Stimulated activated CD4-positive, alpha-beta T cell treated with anti-CD3 and anti-CD28 coated beads, TNF-alpha, amount 100 ng/mL, for 48 hours (primary cell): Measurements from ENCODE around the gene ARHGAP28.
"Not testable (repeated sequence)": the region's sequence is repeated elsewhere in the genome, so short reads cannot be mapped to it uniquely, and the experiment has no call there.

Source experiments
- DNase-seq, 3 donors: peaks; one replicate each; pipeline ENCODE4 v3.0.0-alpha.2; 2020; ENCODE audit warnings: low read depth in 3 of 3

ARHGAP28 gene

DNA sequence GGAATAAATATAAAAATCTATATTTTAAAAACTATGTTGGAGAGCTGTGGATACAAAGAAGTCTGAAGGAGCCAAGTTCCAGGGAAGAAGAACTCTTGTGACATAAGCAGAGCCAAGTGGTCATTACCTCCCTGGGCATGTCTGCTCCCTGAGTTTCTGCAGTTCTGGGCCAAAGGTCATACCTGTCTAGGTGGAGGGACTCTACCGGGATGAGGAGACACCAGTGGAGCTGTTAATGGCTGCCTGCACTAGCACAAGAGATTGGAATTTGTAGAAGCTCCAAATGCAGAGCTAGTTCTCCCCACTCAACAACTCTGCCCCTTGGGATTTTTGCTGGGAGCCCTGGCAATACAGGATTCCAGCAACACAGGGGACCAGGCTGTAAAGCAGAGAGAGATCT, 89.8 kb downstream of the ARHGAP28 start:
- DNase-seq = no peak

DNA sequence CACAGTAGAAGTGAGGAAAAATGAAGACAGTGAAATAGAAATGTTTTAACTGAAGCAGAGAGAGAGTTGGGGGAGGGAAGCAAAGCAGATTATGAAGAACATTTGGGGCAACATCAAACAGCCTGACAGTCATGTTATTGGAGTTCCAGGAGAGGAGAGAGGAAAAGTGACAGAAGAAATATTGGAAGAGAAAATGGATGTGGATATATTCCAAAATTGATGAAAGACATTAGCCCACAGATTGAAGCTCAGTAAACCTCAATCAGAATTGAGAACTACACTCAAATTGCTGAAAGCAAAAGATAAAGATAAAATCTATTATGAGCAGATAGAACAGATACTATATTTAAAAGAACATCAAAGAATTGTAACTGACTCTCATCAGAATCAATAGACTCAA, 90.8 kb downstream of the ARHGAP28 start:
- DNase-seq = no peak

DNA sequence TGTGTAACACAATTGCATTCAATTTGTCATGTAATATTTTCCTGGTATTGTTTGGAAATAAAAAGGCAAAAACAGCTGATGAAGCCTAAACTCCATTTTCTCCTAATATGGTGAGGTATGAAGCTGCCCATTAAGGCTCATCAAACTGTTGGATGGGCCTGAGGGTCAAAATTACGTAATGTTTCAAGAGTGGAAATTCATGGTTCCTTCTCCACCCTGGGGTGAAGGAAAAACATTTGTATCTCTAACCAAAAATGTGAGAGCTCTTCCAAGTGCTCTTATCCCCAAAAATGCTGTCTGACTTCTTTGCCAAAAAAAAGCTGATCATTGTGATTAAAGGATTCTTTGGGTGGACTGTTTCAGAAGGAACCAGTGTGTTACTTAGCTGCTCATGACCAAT, 91.8 kb downstream of the ARHGAP28 start:
- DNase-seq = no peak

DNA sequence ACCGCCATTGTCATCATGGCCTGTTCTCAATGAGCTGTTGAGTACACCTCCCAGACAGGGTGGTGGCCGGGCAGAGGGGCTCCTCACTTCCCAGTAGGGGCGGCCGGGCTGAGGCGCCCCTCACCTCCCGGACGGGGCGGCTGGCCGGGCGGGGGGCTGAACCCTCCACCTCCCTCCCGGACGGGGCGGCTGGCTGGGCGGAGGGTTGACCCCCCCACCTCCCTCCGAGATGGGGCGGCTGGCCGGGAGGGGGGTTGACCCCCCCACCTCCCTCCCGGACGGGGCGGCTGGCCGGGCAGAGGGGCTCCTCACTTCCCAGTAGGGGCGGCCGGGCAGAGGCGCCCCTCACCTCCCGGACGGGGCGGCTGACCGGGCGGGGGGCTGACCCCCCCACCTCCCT, 97.6 kb downstream of the ARHGAP28 start:
- DNase-seq = not testable (repeated sequence)

DNA sequence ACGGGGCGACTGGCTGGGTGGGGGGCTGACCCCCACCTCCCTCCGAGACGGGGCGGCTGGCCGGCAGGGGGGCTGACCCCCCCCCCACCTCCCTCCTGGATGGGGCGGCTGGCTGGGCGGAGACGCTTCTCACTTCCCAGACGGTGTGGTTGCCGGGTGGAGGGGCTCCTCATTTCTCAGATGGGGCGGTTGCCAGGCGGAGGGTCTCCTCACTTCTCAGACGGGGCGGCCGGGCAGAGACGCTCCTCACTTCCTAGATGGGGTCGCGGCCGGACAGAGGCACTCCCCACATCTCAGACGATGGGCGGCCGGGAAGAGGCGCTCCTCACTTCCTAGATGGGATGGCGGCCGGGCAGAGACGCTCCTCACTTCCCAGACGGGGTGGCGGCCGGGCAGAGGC, 98.0 kb downstream of the ARHGAP28 start:
- DNase-seq = not testable (repeated sequence)

DNA sequence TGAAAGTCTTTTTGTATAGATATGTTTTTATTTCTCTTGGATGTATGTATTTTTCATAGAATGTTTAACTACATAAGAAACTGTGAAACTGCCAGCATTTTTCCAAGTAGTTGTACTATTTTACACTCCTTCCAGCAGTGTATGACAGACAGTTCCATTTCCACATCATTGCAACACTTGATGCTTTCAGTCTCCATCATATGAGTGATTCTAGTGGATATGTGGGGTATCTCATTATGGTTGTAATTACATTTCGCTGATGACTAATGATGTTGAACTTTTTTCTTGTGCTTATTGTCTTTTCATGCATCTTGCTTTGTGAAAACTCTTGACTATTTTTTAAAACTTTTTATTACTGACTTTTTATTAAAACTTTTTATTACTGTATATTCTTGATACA, 101.4 kb downstream of the ARHGAP28 start:
- DNase-seq = no peak

DNA sequence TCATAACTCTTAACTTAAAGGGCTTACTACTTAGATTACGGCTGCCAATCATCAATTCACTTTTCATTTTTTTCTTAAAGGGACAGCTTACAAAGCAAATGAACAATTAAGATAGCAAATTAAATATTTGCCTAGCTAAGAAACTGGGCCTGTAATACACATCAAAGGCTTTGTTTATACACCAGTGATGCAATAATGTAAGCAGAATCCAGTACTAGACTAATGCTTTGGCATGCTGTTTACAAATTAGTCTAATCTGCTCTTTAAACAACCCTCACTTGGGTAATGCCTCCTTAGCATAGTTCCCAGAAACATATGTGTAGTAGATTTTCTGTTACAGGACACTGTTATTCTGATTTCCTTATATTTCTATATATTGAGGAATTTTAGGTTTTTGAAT, 105.8 kb downstream of the ARHGAP28 start:
- no peak for DNase-seq

DNA sequence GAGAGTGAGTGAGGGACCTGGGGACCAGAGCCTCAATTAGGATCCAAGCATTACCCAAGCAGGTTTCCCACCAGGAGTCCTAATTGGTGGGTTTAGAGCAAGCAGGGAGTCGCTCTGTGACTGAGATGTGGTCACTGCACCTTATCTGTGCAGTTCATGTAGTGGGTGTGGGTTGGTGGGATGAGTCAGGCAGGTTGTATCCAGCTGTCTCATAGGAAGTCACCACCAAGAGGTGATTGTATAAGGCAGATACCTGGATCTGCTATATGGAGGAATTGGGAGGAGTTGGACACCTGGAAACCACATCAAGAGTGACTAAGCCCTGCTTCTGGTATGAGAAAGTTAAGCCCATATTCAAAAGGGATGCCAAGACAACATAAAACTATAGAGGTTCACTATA, 106.8 kb downstream of the ARHGAP28 start:
- DNase-seq = no peak

DNA sequence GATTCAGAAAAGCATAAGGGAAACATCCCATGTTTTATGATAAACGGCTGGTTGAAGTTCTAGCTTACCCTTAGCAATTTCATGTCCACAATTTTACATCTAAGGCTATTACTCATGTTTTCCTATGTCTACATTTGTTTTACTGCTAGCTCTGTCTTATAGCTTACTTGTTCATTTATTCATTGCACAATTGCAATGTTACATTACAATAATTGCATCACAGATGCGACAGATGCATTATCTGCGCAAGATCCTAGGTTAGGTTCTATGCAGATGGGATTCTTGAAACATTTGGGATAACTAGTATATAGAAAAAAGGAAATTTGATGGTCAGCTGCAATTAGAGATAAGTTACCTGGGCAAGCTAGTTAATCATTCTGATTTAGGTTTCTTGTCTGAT, 108.4 kb downstream of the ARHGAP28 start:
- no peak for DNase-seq

DNA sequence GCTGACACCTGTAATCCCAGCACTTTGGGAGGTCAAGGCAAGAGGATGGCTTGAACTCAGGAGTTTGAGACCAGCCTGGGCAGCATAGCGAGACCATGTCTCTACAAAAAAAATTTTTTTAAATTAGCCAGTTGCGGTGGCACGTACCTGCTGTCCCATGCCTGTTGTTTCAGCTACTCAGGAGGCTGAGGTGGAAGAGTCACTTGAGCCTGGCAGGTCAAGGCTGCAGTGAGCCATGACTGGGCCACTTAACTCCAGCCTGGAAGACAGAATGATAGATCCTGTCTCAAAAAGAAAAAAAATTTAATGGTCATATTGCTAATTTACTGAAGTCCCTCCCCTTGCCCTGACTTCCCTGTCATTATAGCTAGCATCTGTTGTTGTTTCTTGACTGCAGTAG, 112.6 kb downstream of the ARHGAP28 start:
- no peak for DNase-seq

DNA sequence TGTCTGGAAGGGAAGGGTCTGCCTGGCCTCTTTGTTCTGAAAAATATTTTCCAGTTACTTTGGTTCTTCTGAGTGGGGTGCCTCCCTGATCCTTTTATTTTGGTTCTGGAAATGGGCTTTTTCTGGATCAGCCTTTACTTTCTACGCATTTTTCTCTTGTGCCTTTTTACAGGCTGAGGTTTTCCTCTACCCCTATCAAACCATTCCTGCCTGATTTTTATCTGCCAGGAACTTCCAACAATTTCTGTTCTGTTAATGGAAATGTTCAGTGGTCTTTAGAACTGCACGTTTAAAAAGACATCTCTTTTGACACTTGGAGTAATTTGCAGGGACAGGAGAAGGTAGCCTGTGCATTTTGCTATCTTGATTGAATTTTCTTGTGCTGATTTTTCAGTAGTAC, 113.8 kb downstream of the ARHGAP28 start:
- no peak for DNase-seq

DNA sequence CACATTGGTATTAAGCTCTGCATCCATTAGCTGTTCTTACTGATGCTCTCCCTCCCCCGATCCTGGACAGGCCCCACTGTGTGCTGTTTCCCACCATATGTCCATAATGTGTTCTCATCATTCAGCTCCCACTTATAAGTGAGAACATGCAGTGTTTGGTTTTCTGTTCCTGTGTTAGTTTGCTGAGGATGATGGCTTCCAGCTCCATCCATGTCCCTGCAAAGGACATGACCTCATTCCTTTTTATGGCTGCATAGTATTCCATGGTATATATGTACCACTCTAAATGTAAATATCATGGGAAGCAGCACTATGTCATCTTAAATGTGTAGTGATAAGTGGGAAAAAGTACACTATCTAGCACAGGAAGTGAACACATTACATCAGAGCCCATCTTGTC, 116.0 kb downstream of the ARHGAP28 start:
- DNase-seq = not testable (repeated sequence)

DNA sequence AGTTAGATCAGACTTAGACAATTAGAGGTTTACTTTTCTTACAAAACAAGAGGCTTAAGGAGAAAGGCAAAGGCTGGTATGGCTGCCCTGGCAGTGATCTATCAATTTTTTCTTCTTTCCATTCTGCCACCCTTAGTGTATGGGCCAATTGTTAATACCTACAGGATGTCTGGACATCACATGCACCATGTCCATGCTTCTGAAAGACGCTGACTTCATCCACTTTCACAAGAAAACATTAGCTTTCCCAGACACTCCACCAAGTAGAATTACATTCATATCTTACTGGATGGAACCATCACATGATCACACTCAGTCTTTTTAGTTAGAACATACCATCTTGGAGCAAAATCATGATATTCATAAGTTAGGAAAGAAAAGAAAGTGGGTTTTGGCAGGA, 120.9 kb downstream of the ARHGAP28 start:
- DNase-seq = no peak

DNA sequence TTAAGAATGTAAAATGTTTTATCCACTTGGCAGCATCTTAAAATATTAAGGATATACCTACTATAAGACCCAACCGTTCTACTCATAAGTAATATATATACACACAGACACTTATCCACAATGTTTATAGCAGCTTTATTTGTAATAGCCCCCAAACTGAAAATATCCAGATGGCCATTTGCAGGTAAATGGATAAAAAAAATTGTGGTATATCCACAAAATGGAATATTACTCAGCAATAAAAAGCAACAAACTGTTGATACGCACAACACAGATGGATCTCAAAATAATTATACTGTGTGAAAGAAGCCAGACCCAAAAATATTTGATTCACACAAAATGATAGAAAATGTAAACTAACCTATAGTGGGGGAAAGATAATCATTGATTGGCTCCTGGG, 122.0 kb downstream of the ARHGAP28 start:
- DNase-seq = no peak

DNA sequence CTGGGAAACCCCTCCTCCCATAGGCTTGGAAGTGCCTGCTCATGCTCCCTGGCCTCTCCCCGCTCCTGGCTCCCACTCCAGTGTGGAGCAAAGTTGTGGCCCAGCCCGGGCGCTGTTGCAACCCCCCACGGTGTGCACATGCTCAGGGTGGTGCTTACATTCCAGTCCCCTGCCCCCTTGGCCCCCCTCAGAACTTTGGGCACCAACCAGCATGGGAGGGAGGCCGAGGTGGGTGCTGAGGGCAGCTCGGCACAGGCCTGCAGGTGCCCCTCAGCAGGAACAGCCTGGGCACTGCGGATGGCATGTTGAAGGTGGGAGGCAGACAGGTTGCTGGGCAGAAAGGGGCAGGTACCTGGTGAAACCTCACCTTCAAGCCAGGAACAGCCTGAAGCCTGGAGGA, 125.3 kb downstream of the ARHGAP28 start:
- no peak for DNase-seq

DNA sequence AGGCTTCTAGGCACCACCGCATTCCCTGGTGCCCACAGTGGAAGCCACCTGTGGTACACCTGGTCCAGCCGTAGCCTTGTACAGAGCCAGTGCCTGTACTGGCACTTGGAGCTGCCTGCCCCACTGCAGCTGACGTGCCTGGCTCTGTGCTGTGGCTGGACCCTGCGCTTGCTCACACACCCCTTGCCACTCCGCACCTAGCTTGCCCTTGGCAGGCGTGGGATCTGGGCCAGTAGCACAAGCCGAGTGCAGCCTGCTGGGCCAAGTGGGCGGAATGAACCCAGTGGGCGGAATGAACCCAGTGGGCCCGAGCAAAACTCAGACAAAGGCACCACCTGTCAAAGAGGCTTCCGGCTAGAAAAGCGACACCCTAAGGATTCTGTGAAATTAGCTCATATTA, 126.3 kb downstream of the ARHGAP28 start:
- DNase-seq = no peak

DNA sequence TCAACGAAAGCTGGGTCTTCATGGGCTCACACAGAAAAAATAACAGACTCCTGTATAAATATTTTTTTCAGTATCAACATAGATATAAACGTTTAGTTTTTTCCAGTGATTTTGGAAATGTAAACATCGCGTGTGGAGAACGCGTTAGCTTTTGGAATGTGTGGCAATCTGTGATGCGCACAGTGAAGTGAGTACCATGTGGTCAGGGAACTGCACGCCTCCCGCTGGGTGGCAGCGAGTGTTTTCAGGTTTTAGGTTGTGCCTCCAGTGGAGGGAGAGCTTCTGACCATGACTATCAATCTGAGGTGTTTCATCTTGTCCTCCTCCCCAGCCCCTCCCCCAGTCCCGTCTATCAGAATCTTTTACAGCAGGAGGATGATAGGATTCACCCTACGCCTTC, 127.8 kb downstream of the ARHGAP28 start:
- DNase-seq = no peak

DNA sequence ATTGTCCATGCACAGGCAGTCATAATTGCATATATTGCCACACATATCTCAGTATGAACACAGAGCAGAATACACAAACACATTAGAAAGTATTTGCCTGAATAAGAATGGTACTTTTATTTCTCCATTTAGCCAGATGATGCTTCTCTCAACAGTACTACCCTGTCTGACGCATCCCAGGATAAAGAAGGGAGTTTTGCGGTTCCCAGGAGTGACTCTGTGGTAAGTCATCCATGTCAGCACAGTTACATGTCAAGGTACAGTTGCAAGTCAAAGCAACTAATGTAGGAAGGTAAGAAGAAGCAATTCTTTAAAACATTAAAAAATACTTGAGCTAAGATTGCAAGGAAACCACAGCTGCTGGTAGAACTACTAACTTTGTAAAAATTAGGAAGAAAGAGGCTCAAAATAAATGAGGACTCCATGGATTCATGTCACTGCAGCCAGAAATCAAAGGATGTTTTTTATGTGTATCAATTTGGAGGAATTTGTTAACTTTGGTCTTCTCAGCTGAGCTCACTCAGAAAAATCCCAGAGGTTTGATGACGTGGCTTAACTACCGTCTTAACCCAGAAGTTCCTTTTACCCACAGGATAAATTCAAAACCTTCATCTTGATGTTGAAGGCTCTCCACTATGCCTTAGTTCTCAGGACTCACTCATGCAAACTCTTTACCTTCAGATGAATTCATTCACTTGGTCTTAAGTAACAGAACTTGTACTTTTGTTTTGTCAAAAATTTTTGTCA, 130.3 kb downstream of the ARHGAP28 start:
- no peak for DNase-seq

DNA sequence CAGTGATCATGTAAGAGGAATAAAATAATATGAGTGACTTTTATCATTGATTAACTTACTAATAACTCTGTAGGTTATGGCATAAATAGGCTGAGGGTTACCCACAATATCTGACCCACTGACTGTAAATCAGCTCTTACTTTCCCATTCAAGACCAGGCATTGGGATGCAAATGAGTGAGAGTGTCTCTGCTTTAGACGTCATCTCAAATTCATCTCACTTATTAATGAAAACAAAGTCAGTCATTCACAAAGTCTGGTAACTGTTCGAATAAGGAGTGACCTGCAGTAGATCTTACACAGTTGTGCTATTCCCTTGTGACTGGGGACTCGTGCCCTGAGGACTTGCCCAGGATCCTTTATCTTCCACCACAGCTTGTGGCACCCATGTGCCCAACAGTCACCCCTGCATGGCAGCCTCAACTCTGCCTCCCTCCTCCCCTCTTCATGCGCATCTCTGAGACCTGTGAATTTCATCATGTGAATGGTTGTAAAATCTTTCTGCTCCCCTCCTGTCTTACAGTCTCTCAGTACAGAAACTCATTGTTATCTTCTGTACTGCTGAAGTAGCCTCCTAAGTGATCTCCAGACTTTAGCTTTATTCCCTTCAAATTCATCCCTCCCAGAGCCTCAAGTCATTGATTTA, 131.4 kb downstream of the ARHGAP28 start:
- no peak for DNase-seq

DNA sequence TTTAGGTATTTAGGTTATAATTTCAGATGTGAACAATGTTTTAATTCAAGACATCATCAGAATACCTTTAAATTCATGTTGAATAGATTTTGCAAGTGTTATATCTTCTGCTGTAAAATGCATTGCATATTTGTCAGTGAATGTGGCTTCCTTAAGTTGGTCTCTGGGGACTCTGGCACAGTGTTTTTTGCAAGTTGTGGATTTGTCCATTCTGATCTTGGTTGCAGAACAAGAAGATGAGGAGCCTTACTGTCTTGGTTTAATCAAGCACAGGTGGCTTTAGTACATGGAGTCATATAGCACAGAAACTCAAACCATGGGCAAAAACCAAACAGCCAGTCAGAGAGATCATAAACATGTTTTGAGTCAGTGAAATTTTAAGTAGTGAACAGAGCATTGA, 135.7 kb downstream of the ARHGAP28 start:
- no peak for DNase-seq

DNA sequence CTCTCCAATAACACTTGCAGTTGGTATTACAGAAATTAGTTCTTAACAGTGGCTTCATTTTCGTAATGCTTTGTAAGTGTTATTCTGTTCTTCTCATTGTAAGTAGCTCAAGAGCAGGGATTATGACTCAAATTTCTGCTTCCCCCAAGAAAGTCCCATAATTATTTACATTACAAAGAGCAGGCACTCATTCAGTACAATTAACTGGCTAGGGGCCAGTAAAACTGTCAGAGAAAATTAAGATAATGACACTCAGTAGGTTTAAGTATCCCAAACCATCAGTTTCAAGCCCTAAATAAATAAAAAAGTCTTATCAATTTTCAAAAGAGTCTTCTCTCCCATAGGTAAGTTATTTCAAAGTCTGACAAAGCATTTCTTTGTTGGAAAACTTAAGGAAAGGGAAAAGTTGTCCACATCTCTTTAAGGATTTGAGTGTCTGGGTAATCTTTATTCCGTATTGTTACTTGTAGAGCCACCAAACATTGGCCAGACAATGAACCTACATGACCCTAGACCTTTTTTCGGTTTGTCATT, 137.1 kb downstream of the ARHGAP28 start:
- DNase-seq = no peak

DNA sequence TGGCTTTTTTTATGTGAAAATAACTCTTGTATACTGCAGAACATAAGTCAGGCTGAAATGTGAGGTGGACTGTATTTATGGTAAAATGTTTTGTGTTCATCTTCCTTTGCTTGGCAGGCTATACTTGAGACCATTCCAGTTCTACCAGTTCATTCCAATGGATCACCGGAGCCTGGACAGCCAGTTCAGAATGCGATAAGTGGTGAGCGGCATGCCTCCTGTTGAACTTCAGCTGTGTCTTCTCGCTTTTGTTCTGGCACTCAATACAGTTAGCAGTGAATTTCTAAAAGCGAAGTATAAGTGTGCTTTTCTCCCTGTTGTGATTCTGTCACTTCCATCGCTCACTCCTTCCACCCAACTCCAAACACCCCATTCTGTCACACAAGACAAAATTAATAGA, 138.5 kb downstream of the ARHGAP28 start:
- DNase-seq = no peak

DNA sequence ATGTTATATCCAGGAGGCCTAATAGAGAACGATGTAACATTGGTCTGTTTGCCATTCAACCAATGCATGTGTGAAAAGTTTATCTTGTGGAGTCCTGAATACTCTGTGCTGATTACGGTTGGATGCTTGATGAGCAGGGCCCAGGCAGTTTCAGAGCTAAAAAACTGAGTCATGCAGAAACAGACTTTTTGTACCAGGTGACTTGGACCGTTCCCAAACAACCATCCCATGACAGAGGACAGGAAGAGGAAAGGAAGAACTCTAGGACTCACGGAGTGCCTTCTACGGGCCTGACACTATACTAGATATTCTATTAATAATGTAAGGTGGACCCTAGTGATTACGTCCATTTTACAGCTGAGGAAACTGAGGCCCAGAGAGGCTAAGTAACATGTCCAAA, 142.1 kb downstream of the ARHGAP28 start:
- DNase-seq = no peak
